Measurements from ENCODE around the gene EFHD2.
A peak's percentile ranks its signal among the peaks of the same experiment; 100 is the strongest.
"Not testable (repeated sequence)": the region's sequence is repeated elsewhere in the genome, so short reads cannot be mapped to it uniquely, and the experiment has no call there.

Gene EFHD2

GRCh38 chr1:15428252-15428651 lies 18.6 kb downstream of the EFHD2 start:
- not testable (repeated sequence) for H3K18ac ChIP-seq (ENCODE audit: low read length); H3K4ac ChIP-seq (ENCODE audit: low read depth, low read length); H3K79me2 ChIP-seq (ENCODE audit: control insufficient read depth, insufficient read depth, low read length); H3K4me3 ChIP-seq (ENCODE audit: low read length); H3K27me3 ChIP-seq (ENCODE audit: insufficient read depth, low read length, poor library complexity); H2AK5ac ChIP-seq (ENCODE audit: low read length); H3K79me1 ChIP-seq (ENCODE audit: low read length); H2BK120ac ChIP-seq (ENCODE audit: low read depth, low read length); H3K27ac ChIP-seq (ENCODE audit: low read depth, low read length); H4K5ac ChIP-seq (ENCODE audit: low read length); H3K36me3 ChIP-seq (ENCODE audit: control insufficient read depth, insufficient read depth, low read length); H3K56ac ChIP-seq (ENCODE audit: low read length); H2BK15ac ChIP-seq (replicated peaks; ENCODE audit: low read depth); H3K4me1 ChIP-seq (ENCODE audit: control insufficient read depth, low read depth, low read length); H3K4me2 ChIP-seq (ENCODE audit: low read length); H3K9ac ChIP-seq (ENCODE audit: low read length); H4K8ac ChIP-seq (ENCODE audit: low read depth, low read length); H3K23ac ChIP-seq (ENCODE audit: low read length); H2BK5ac ChIP-seq (ENCODE audit: low read length); DNase-seq
- no CpG with 5 or more reads among the region's 11 CpGs for WGBS (ENCODE audit: extremely low coverage, insufficient coverage, low lambda C conversion rate)

DNA sequence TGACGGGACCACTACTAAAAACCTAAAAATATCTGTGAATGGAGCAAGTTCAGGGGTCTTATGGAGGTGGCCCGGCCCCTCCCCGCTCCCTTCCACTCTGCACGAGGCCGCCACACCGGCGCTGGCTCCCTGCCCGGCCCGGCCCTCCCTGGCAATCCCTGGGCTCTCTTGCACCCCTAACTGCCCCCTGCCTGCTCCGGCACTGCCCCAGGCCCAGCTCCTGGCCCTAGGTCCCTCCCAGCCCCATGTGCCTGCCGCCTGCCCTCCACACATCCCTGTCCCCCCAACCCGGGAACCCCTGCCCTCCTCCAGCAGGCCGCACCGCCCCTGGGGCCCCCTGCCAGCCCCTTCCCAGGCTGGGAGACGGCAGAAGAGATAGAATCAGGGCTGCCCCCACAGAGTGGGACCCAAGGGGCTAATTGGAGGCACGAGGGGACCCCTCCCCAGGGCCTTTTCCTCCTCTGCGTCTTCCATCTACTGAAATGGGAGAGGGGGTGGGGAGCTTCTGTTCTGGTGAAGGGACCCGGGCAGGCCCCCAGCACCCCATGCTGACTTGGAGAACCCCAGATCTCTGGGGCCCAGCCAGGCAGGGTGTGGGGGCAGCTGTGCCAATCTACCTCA lies 19.2 kb downstream of the EFHD2 start:
- no CpG with 5 or more reads among the region's 18 CpGs for WGBS (ENCODE audit: extremely low coverage, insufficient coverage, low lambda C conversion rate)
- no peak overlapping the region for H3K4ac ChIP-seq (ENCODE audit: low read depth, low read length)

GRCh38 chr1:15429701-15430149 lies 20.0 kb downstream of the EFHD2 start:
- Histone ChIP-seq H3K36me3 (ENCODE audit: control insufficient read depth, insufficient read depth, low read length) (no peaks in the 10 kb centered on the region), H3K4me3 (ENCODE audit: low read length) (no peak overlapping the region), H2AK5ac (ENCODE audit: low read length) (no peak overlapping the region), H4K5ac (ENCODE audit: low read length) (no peak overlapping the region), H3K79me2 (ENCODE audit: control insufficient read depth, insufficient read depth, low read length) (no peaks in the 10 kb centered on the region), H2BK120ac (ENCODE audit: low read depth, low read length) (no peak overlapping the region), H3K79me1 (ENCODE audit: low read length) (no peaks in the 10 kb centered on the region), H3K23ac (ENCODE audit: low read length) (no peak overlapping the region), H3K4me2 (ENCODE audit: low read length) (no peak overlapping the region), H3K18ac (ENCODE audit: low read length) (no peak overlapping the region), H3K9ac (ENCODE audit: low read length) (no peak overlapping the region), H3K4ac (ENCODE audit: low read depth, low read length) (no peak overlapping the region), H2BK5ac (ENCODE audit: low read length) (no peak overlapping the region), H3K56ac (ENCODE audit: low read length) (no peak overlapping the region), H3K27me3 (ENCODE audit: insufficient read depth, low read length, poor library complexity) (no peaks in the 10 kb centered on the region), H4K8ac (ENCODE audit: low read depth, low read length) (no peak overlapping the region), H3K27ac (ENCODE audit: low read depth, low read length) (no peak overlapping the region), H2BK15ac (replicated peaks; ENCODE audit: low read depth) (no peak overlapping the region), H3K4me1 (ENCODE audit: control insufficient read depth, low read depth, low read length) (no peaks in the 10 kb centered on the region)
- WGBS (ENCODE audit: extremely low coverage, insufficient coverage, low lambda C conversion rate): no CpG with 5 or more reads among the region's 19 CpGs
- no peak for DNase-seq

More for the DNA sequence above, 19.2 kb downstream of the EFHD2 start:
- no peak overlapping the region for H2BK15ac ChIP-seq (replicated peaks; ENCODE audit: low read depth)
- H2BK120ac ChIP-seq (ENCODE audit: low read depth, low read length): no peak overlapping the region
- H3K56ac ChIP-seq (ENCODE audit: low read length): no peak overlapping the region
- no peak overlapping the region for H4K8ac ChIP-seq (ENCODE audit: low read depth, low read length)
- no peak overlapping the region for H3K4me2 ChIP-seq (ENCODE audit: low read length)
- no peaks in the 10 kb centered on the region for H3K36me3 ChIP-seq (ENCODE audit: control insufficient read depth, insufficient read depth, low read length)
- no peak overlapping the region for H3K9ac ChIP-seq (ENCODE audit: low read length)
- no peak overlapping the region for H4K5ac ChIP-seq (ENCODE audit: low read length)
- H3K79me2 ChIP-seq (ENCODE audit: control insufficient read depth, insufficient read depth, low read length): no peaks in the 10 kb centered on the region
- no peaks in the 10 kb centered on the region for H3K4me1 ChIP-seq (ENCODE audit: control insufficient read depth, low read depth, low read length)
- H2BK5ac ChIP-seq (ENCODE audit: low read length): no peak overlapping the region
- H3K27me3 ChIP-seq (ENCODE audit: insufficient read depth, low read length, poor library complexity): no peaks in the 10 kb centered on the region
- H3K4me3 ChIP-seq (ENCODE audit: low read length): no peak overlapping the region
- H3K79me1 ChIP-seq (ENCODE audit: low read length): no peaks in the 10 kb centered on the region
- no peak overlapping the region for H2AK5ac ChIP-seq (ENCODE audit: low read length)
- H3K23ac ChIP-seq (ENCODE audit: low read length): no peak overlapping the region
- no peak overlapping the region for H3K18ac ChIP-seq (ENCODE audit: low read length)
- H3K27ac ChIP-seq (ENCODE audit: low read depth, low read length): no peak overlapping the region
- DNase-seq: no peak

DNA sequence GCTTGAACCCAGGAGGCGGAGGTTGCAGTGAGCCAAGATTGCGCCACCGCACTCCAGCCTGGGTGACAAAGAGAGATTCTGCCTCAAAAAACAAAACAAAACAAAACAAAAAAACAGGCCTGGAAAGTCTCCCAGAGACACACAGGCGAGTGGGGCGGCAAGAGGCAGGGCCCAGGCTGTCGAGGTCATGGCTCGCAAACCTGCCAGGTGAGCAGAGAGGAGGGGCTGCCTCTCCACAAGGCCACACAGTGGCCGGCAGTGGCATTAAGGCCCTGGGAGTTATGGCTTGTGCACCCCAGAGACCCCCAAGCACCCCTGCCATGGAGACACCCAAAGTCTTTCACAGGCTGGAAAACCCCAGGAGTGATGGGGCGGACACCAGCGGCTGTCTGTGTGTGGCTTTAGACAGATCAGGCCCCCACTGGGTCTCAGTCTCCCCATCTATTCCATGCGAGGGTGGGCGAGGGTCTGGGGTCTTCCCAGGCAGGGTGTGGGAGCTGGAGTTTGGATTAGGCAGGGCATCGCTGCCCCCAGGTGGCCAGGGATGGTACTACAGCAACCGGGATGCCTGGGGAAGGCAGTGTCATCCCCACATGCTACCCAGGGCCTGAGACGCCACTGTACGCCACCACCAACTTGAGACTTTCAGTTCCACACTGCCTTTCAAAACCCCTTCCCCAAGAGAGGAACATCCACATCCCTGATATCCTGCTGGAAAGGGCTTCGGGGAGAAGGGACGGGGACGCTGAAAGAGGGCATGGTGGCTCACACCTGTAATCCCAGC lies 21.3 kb downstream of the EFHD2 start:
- Histone ChIP-seq H3K4me1 (ENCODE audit: control insufficient read depth, low read depth, low read length) (no peaks in the 10 kb centered on the region), H3K4me3 (ENCODE audit: low read length) (no peak overlapping the region), H4K5ac (ENCODE audit: low read length) (no peak overlapping the region), H3K9ac (ENCODE audit: low read length) (no peak overlapping the region), H3K27ac (ENCODE audit: low read depth, low read length) (no peak overlapping the region), H3K23ac (ENCODE audit: low read length) (no peak overlapping the region), H2BK15ac (replicated peaks; ENCODE audit: low read depth) (no peak overlapping the region), H3K18ac (ENCODE audit: low read length) (no peak overlapping the region), H3K36me3 (ENCODE audit: control insufficient read depth, insufficient read depth, low read length) (no peaks in the 10 kb centered on the region), H3K4me2 (ENCODE audit: low read length) (no peak overlapping the region), H3K79me1 (ENCODE audit: low read length) (no peaks in the 10 kb centered on the region), H2BK5ac (ENCODE audit: low read length) (no peak overlapping the region), H2AK5ac (ENCODE audit: low read length) (no peak overlapping the region), H3K79me2 (ENCODE audit: control insufficient read depth, insufficient read depth, low read length) (no peaks in the 10 kb centered on the region), H3K56ac (ENCODE audit: low read length) (no peak overlapping the region), H2BK120ac (ENCODE audit: low read depth, low read length) (no peak overlapping the region), H3K4ac (ENCODE audit: low read depth, low read length) (no peak overlapping the region), H3K27me3 (ENCODE audit: insufficient read depth, low read length, poor library complexity) (no peaks in the 10 kb centered on the region), H4K8ac (ENCODE audit: low read depth, low read length) (no peak overlapping the region)
- WGBS (ENCODE audit: extremely low coverage, insufficient coverage, low lambda C conversion rate): no CpG with 5 or more reads among the region's 19 CpGs
- DNase-seq: peak; percentile 68

GRCh38 chr1:15431571-15431948 lies 21.9 kb downstream of the EFHD2 start:
- no peak overlapping the region for H3K4me2 ChIP-seq (ENCODE audit: low read length)
- no peaks in the 10 kb centered on the region for H3K36me3 ChIP-seq (ENCODE audit: control insufficient read depth, insufficient read depth, low read length)
- H3K4me1 ChIP-seq (ENCODE audit: control insufficient read depth, low read depth, low read length): no peaks in the 10 kb centered on the region
- no peaks in the 10 kb centered on the region for H3K79me2 ChIP-seq (ENCODE audit: control insufficient read depth, insufficient read depth, low read length)
- H3K23ac ChIP-seq (ENCODE audit: low read length): no peak overlapping the region
- H3K4me3 ChIP-seq (ENCODE audit: low read length): no peak overlapping the region
- no peak for DNase-seq
- no CpG with 5 or more reads among the region's 4 CpGs for WGBS (ENCODE audit: extremely low coverage, insufficient coverage, low lambda C conversion rate)
- H3K27me3 ChIP-seq (ENCODE audit: insufficient read depth, low read length, poor library complexity): no peaks in the 10 kb centered on the region
- no peak overlapping the region for H3K9ac ChIP-seq (ENCODE audit: low read length)
- H2BK120ac ChIP-seq (ENCODE audit: low read depth, low read length): no peak overlapping the region
- H2BK5ac ChIP-seq (ENCODE audit: low read length): no peak overlapping the region
- no peak overlapping the region for H2BK15ac ChIP-seq (replicated peaks; ENCODE audit: low read depth)
- H4K5ac ChIP-seq (ENCODE audit: low read length): no peak overlapping the region
- H3K18ac ChIP-seq (ENCODE audit: low read length): no peak overlapping the region
- no peaks in the 10 kb centered on the region for H3K79me1 ChIP-seq (ENCODE audit: low read length)
- no peak overlapping the region for H3K4ac ChIP-seq (ENCODE audit: low read depth, low read length)
- H2AK5ac ChIP-seq (ENCODE audit: low read length): no peak overlapping the region
- no peak overlapping the region for H3K27ac ChIP-seq (ENCODE audit: low read depth, low read length)
- H3K56ac ChIP-seq (ENCODE audit: low read length): no peak overlapping the region
- H4K8ac ChIP-seq (ENCODE audit: low read depth, low read length): no peak overlapping the region
